SK-N-SH (cell line): Measurements from ENCODE around the gene CDV3. TPM values are rescaled to one million over a fixed set of nuclear protein-coding genes. Genes with fewer than 3 reads are reported as not detected.

ENCODE experiments used
- CTCF ChIA-PET: fragments of 300-600, 350-600 bp; formaldehyde crosslinking; extraction: SDS; loops from one replicate; lab custom pipeline; 2021; lab: Yijun Ruan, JAX
- POLR2A ChIA-PET: fragments of 350-600 bp; sonication (Branson Sonifier 250); formaldehyde crosslinking; extraction: SDS; loops from one replicate; lab custom pipeline; 2020; ENCODE audit warnings: antibody characterized with exemption, inconsistent platforms; lab: Yijun Ruan, JAX
- DNase-seq: peaks from one replicate; pipeline ENCODE4 v3.0.0; 2012
- H2AFZ ChIP-seq: fragments of 200-600 bp; sonication (generic); 2 replicates; pipeline ENCODE4 v1.8.1; 2016; ENCODE audit warnings: antibody characterized with exemption, mild to moderate bottlenecking, low read depth
- H3F3A ChIP-seq: fragments of 200-600 bp; sonication (generic); replicated peaks from 2 replicates; pipeline ENCODE3; 2016; ENCODE audit warnings: antibody characterized with exemption, mild to moderate bottlenecking; ENCODE audit not compliant: insufficient read depth
- H3K27ac ChIP-seq, 2 experiments: fragments of 200-500 bp in 1 of 2; fragments of 200-600 bp in 1 of 2; sonication (Bioruptor generic) in 1 of 2; sonication (generic), shearing (Covaris generic) in 1 of 2; 2 replicates each; pipeline versions ENCODE4 v1.5.1 to v1.6.1; 2014 to 2016; ENCODE audit warnings: low read depth in 2 of 2, inconsistent platforms in 1 of 2, low read length in 1 of 2, mild to moderate bottlenecking in 1 of 2, mixed read lengths in 1 of 2
- H3K27me3 ChIP-seq: fragments of 200-600 bp; sonication (generic), shearing (Covaris generic); 2 replicates; pipeline ENCODE4 v1.6.1; 2016; ENCODE audit warnings: mixed run types; ENCODE audit not compliant: insufficient read depth
- H3K36me3 ChIP-seq, 2 experiments: fragments of 200-500 bp in 1 of 2; fragments of 200-600 bp in 1 of 2; sonication (Bioruptor generic) in 1 of 2; sonication (generic) in 1 of 2; replicated peaks in 1 of 2; 2 replicates each; pipeline versions ENCODE3 to v1.5.1; 2014 to 2016; ENCODE audit warnings: low read length in 1 of 2, mild to moderate bottlenecking in 1 of 2; ENCODE audit not compliant: insufficient read depth in 2 of 2, control insufficient read depth in 1 of 2
- H3K4me1 ChIP-seq, 2 experiments: fragments of 200-500 bp in 1 of 2; fragments of 200-600 bp in 1 of 2; sonication (Bioruptor generic) in 1 of 2; sonication (generic), shearing (Covaris generic) in 1 of 2; 2 replicates each; pipeline versions ENCODE4 v1.5.1 to v1.6.1; 2014 to 2016; ENCODE audit warnings: low read depth in 1 of 2, low read length in 1 of 2, mixed run types in 1 of 2; ENCODE audit not compliant: insufficient read depth in 2 of 2, control insufficient read depth in 1 of 2
- H3K4me2 ChIP-seq: fragments of 200-600 bp; sonication (generic), shearing (Covaris generic); 2 replicates; pipeline ENCODE4 v1.6.1; 2017; ENCODE audit warnings: mixed run types
- H3K4me3 ChIP-seq, 2 experiments: fragments of 200-500 bp in 1 of 2; fragments of 200-600 bp in 1 of 2; sonication (Bioruptor generic) in 1 of 2; sonication (generic), shearing (Covaris generic) in 1 of 2; 2 replicates each; pipeline versions ENCODE4 v1.5.1 to v1.8.1; 2014 to 2016; ENCODE audit warnings: low read depth in 2 of 2, inconsistent platforms in 1 of 2, low read length in 1 of 2, mild to moderate bottlenecking in 1 of 2, mixed read lengths in 1 of 2, moderate library complexity in 1 of 2
- H3K79me2 ChIP-seq: fragments of 200-600 bp; sonication (generic); 2 replicates; pipeline ENCODE4 v1.8.1; 2017; ENCODE audit warnings: mild to moderate bottlenecking; ENCODE audit not compliant: insufficient read depth
- H3K9ac ChIP-seq: fragments of 200-600 bp; sonication (generic); 2 replicates; pipeline ENCODE4 v1.6.1; 2017; ENCODE audit warnings: mixed run types
- H3K9me2 ChIP-seq: fragments of 200-600 bp; sonication (generic); 2 replicates; pipeline ENCODE4 v1.6.1; 2017; ENCODE audit warnings: mixed run types
- H3K9me3 ChIP-seq: fragments of 200-600 bp; sonication (generic); 2 replicates; pipeline ENCODE4 v1.6.1; 2017; ENCODE audit warnings: mixed run types, mild to moderate bottlenecking, moderate library complexity
- H4K20me1 ChIP-seq: fragments of 200-600 bp; sonication (generic); 2 replicates; pipeline ENCODE4 v1.6.1; 2017; ENCODE audit warnings: mild to moderate bottlenecking, mixed run types; ENCODE audit not compliant: insufficient read depth
- CHD2 ChIP-seq: fragments of 150-350 bp; IDR thresholded peaks from 2 replicates; pipeline ENCODE4 v1.6.1; 2018; ENCODE audit warnings: low read length; ENCODE audit not compliant: partially characterized antibody
- CTCF ChIP-seq: fragments of 200-600 bp; sonication (generic); IDR thresholded peaks from 2 replicates; pipeline ENCODE4 v1.6.1; 2017; ENCODE audit warnings: antibody characterized with exemption, mild to moderate bottlenecking, moderate library complexity
- ELF1 ChIP-seq: IDR thresholded peaks from 2 replicates; pipeline ENCODE4 v1.4.0; 2012
- EP300 ChIP-seq, 2 experiments: IDR thresholded peaks; 2 replicates each; pipeline versions ENCODE4 v1.4.0 to v1.6.1; 2012; ENCODE audit warnings: borderline replicate concordance in 1 of 2, low read depth in 1 of 2, low read length in 1 of 2
- EZH2phosphoT487 ChIP-seq: fragments of 200-600 bp; sonication (generic); IDR thresholded peaks from 2 replicates; pipeline ENCODE4 v1.6.1; 2017; ENCODE audit warnings: low read depth, mixed run types, mild to moderate bottlenecking, antibody characterized with exemption, moderate library complexity, borderline replicate concordance
- FOSL2 ChIP-seq: IDR thresholded peaks from 2 replicates; pipeline ENCODE4 v1.4.0; 2012; ENCODE audit warnings: low read depth, mild to moderate bottlenecking, moderate library complexity, borderline replicate concordance
- FOXM1 ChIP-seq: IDR thresholded peaks from 2 replicates; pipeline ENCODE4 v1.4.0; 2012; ENCODE audit warnings: low read depth, mild to moderate bottlenecking
- GABPA ChIP-seq: IDR thresholded peaks from 2 replicates; pipeline ENCODE4 v1.4.0; 2012; ENCODE audit warnings: low read depth, mild to moderate bottlenecking
- GATA2 ChIP-seq: sonication (generic); formaldehyde crosslinking; IDR thresholded peaks from 2 replicates; pipeline ENCODE4 v1.5.0; 2020; ENCODE audit warnings: mild to moderate bottlenecking, missing genetic modification reagents
- JUND ChIP-seq: IDR thresholded peaks from 2 replicates; pipeline ENCODE4 v1.4.0; 2012
- MEF2A ChIP-seq: IDR thresholded peaks from 2 replicates; pipeline ENCODE4 v1.4.0; 2012; ENCODE audit warnings: low read depth, borderline replicate concordance
- NFIC ChIP-seq: IDR thresholded peaks from 2 replicates; pipeline ENCODE4 v1.4.0; 2012; ENCODE audit warnings: borderline replicate concordance
- NRF1 ChIP-seq: IDR thresholded peaks from 2 replicates; pipeline ENCODE4 v1.6.1; 2012; ENCODE audit warnings: low read depth, mild to moderate bottlenecking, low read length
- POLR2AphosphoS5 ChIP-seq: IDR thresholded peaks from 2 replicates; pipeline ENCODE4 v1.6.1; 2012; ENCODE audit warnings: low read depth, low read length
- RAD21 ChIP-seq: IDR thresholded peaks from 2 replicates; pipeline ENCODE4 v1.6.1; 2012; ENCODE audit warnings: mild to moderate bottlenecking, low read length
- RCOR1 ChIP-seq: fragments of 150-350 bp; IDR thresholded peaks from 2 replicates; pipeline ENCODE4 v1.6.1; 2017; ENCODE audit warnings: antibody characterized with exemption, low read length
- SMC3 ChIP-seq: IDR thresholded peaks from 2 replicates; pipeline ENCODE4 v1.6.1; 2012; ENCODE audit warnings: low read depth, low read length, improper control_type of control experiment
- TAF1 ChIP-seq: IDR thresholded peaks from 2 replicates; pipeline ENCODE4 v1.6.1; 2012; ENCODE audit warnings: low read depth, mild to moderate bottlenecking, low read length, moderate library complexity, borderline replicate concordance
- TCF12 ChIP-seq: IDR thresholded peaks from 2 replicates; pipeline ENCODE4 v1.4.0; 2012
- TEAD4 ChIP-seq: IDR thresholded peaks from 2 replicates; pipeline ENCODE4 v1.4.0; 2012; ENCODE audit warnings: mild to moderate bottlenecking, borderline replicate concordance; ENCODE audit not compliant: insufficient read depth
- ZBTB33 ChIP-seq: IDR thresholded peaks from 2 replicates; pipeline ENCODE4 v1.4.0; 2012; ENCODE audit warnings: low read depth, borderline replicate concordance
- WGBS: methylation state at CpG from one replicate; pipeline ENCODE4 v1.1.6; 2017; ENCODE audit warnings: low lambda C conversion rate; 5-methylcytosine and 5-hydroxymethylcytosine counted together
- polyA plus RNA-seq, 3 experiments: library from polyadenylated mRNA; depleted of rRNA; stranded (reverse); fragments of >200 nt; gene quantifications; 2 replicates each; pipeline ENCODE4 v1.2.3, GENCODE V29; 2012
- TF ChIP-seq, protein P1 (sequence below): IDR thresholded peaks from 2 replicates; pipeline ENCODE4 v1.6.1; 2012; ENCODE audit warnings: mild to moderate bottlenecking, low read depth, low read length, moderate library complexity
- TF ChIP-seq, protein P2 (sequence below): IDR thresholded peaks from 2 replicates; pipeline ENCODE4 v1.4.0; 2012; ENCODE audit warnings: low read depth, borderline replicate concordance
- TF ChIP-seq, protein P3 (sequence below): IDR thresholded peaks from 2 replicates; pipeline ENCODE4 v1.4.0; 2012; ENCODE audit warnings: low read depth
- TF ChIP-seq, protein P4 (sequence below): fragments of 150-350 bp; IDR thresholded peaks from 2 replicates; pipeline ENCODE4 v1.6.1; 2017; ENCODE audit warnings: antibody characterized with exemption, low read length, low read depth, borderline replicate concordance

CDV3 gene
- polyA plus RNA-seq, 1 of the 3 experiments (the other 2 are of a cell fraction) = 35.4 TPM

DNA sequence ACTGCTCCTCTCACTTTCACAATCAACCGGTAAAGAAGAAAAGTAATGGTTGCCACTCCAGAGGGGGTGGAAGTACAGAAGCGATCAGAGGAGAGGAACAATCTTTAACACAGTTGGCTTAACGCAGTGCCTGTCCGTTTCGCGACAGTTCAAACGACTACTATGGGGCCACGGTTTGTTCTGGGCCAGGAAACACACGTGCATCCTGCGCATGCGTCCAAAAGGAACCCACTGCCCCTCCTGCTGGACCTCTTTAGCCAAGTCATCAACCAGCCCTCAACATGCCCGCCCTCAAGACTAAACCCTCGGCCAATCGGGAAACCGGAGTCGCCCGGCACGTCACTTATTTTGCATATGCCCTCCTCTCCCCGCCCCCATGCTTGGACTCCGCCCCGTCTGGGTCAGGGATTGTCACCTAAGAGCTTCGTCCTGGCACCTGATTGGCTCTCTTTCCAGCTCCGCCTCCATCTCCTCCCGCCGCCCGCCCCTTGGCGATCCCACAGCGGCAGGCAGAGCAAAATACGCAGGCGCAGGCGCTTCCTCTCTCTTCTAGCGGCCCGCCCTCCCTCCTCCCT is 345 bp upstream of the CDV3 start:
- DNase-seq = peak; percentile 90
- Histone ChIP-seq H3K4me3 (peak overlapping the region; percentile 60 to 83), H2AFZ (peak overlapping the region; percentile 81), H4K20me1 (peaks cover 37% of the 10 kb centered on the region), H3K9me2 (no peaks in the 10 kb centered on the region), H3K9me3 (no peaks in the 10 kb centered on the region), H3K4me1 (peaks cover 15 to 43% of the 10 kb centered on the region in 2 experiments), H3K4me2 (peak overlapping the region; percentile 58), H3F3A (peaks cover 29% of the 10 kb centered on the region), H3K27ac (peak overlapping the region; percentile 81 to 94), H3K9ac (peak overlapping the region; percentile 69; the same call in 1 of the 2 replicates), H3K79me2 (peaks cover 40% of the 10 kb centered on the region), H3K27me3 (no peaks in the 10 kb centered on the region), H3K36me3 (peaks cover 19 to 28% of the 10 kb centered on the region in 2 experiments)
- 2% methylated on average over 27 of the region's 33 CpGs for WGBS
- CTCF ChIA-PET = interaction anchor here (0.6 to 2.3 kb wide), 7 partner anchors 11 to 842 kb away, joined by 3 to 12 read pairs (median 4); no protein-coding TSS in a partner anchor
- POLR2A ChIA-PET = interaction anchor here (0.6 to 1.6 kb wide), 2 partner anchors 10 to 32 kb away, joined by 3 to 8 read pairs; no protein-coding TSS in a partner anchor
- TF ChIP-seq GATA2 (no peak), RAD21 (no peak), TEAD4 (no peak), CHD2 (no peak), POLR2AphosphoS5 (peak; percentile 82), EP300 (IDR thresholded peaks at IDR 0.05; ENCODE audit: borderline replicate concordance in 1 of 2, low read depth in 1 of 2, low read length in 1 of 2) (no peak), NFIC (no peak), GABPA (no peak), NRF1 (peak; percentile 82), CTCF (no peak), EZH2phosphoT487 (no peak), RCOR1 (no peak), TCF12 (no peak), FOSL2 (no peak), SMC3 (no peak), TAF1 (peak; percentile 81), ELF1 (no peak), FOXM1 (no peak), ZBTB33 (no peak), JUND (no peak), MEF2A (no peak)
- TF ChIP-seq, protein P1, sequence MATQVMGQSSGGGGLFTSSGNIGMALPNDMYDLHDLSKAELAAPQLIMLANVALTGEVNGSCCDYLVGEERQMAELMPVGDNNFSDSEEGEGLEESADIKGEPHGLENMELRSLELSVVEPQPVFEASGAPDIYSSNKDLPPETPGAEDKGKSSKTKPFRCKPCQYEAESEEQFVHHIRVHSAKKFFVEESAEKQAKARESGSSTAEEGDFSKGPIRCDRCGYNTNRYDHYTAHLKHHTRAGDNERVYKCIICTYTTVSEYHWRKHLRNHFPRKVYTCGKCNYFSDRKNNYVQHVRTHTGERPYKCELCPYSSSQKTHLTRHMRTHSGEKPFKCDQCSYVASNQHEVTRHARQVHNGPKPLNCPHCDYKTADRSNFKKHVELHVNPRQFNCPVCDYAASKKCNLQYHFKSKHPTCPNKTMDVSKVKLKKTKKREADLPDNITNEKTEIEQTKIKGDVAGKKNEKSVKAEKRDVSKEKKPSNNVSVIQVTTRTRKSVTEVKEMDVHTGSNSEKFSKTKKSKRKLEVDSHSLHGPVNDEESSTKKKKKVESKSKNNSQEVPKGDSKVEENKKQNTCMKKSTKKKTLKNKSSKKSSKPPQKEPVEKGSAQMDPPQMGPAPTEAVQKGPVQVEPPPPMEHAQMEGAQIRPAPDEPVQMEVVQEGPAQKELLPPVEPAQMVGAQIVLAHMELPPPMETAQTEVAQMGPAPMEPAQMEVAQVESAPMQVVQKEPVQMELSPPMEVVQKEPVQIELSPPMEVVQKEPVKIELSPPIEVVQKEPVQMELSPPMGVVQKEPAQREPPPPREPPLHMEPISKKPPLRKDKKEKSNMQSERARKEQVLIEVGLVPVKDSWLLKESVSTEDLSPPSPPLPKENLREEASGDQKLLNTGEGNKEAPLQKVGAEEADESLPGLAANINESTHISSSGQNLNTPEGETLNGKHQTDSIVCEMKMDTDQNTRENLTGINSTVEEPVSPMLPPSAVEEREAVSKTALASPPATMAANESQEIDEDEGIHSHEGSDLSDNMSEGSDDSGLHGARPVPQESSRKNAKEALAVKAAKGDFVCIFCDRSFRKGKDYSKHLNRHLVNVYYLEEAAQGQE = no peak
- TF ChIP-seq, protein P2, sequence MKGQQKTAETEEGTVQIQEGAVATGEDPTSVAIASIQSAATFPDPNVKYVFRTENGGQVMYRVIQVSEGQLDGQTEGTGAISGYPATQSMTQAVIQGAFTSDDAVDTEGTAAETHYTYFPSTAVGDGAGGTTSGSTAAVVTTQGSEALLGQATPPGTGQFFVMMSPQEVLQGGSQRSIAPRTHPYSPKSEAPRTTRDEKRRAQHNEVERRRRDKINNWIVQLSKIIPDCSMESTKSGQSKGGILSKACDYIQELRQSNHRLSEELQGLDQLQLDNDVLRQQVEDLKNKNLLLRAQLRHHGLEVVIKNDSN = 0 out of 2 replicates have a peak, but pooled peaks have one; percentile 6
- TF ChIP-seq, protein P3, sequence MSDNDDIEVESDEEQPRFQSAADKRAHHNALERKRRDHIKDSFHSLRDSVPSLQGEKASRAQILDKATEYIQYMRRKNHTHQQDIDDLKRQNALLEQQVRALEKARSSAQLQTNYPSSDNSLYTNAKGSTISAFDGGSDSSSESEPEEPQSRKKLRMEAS = peak; percentile 80
- TF ChIP-seq, protein P4, sequence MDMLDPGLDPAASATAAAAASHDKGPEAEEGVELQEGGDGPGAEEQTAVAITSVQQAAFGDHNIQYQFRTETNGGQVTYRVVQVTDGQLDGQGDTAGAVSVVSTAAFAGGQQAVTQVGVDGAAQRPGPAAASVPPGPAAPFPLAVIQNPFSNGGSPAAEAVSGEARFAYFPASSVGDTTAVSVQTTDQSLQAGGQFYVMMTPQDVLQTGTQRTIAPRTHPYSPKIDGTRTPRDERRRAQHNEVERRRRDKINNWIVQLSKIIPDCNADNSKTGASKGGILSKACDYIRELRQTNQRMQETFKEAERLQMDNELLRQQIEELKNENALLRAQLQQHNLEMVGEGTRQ = no peak
